Prostate gland (tissue), 2 donors: ENCODE measurements around the gene TERB1. TPM values are rescaled to one million over a fixed set of nuclear protein-coding genes. Genes with fewer than 3 reads are reported as not detected.

Source experiments
- DNase-seq: peaks from one replicate; pipeline ENCODE4 v3.0.0-alpha.2; 2019; ENCODE audit warnings: low spot score
- H3K27ac ChIP-seq, 2 donors: fragments of 200-600 bp; sonication (generic); 2 replicates each; pipeline ENCODE4 v1.5.1; 2017 to 2019
- H3K27me3 ChIP-seq: fragments of 200-600 bp; sonication (generic); replicated peaks from 2 replicates; pipeline ENCODE4 v1.5.1; 2019; ENCODE audit not compliant: insufficient read depth
- H3K36me3 ChIP-seq, 2 donors: fragments of 200-600 bp; sonication (generic); 1 replicate in 1 of 2; 2 replicates in 1 of 2; pipeline versions ENCODE4 v1.5.1 to v1.8.1; 2017 to 2019
- H3K4me1 ChIP-seq: fragments of 200-600 bp; sonication (generic); replicated peaks from 2 replicates; pipeline ENCODE4 v1.5.1; 2019
- H3K4me3 ChIP-seq, 2 donors: fragments of 200-600 bp; sonication (generic); 2 replicates each; pipeline ENCODE4 v1.5.1; 2017 to 2019
- H3K9me3 ChIP-seq: fragments of 200-600 bp; sonication (generic); 2 replicates; pipeline ENCODE4 v1.5.1; 2017
- CTCF ChIP-seq, 4 experiments: fragments of 200-600 bp in 2 of 4; fragments of 450-650 bp in 2 of 4; sonication (generic) in 2 of 4; IDR thresholded peaks; 1 replicate in 3 of 4; 2 replicates in 1 of 4; pipeline ENCODE4 v1.5.1; 2016 to 2019; ENCODE audit warnings: antibody characterized with exemption in 4 of 4, mild to moderate bottlenecking in 2 of 4, moderate library complexity in 2 of 4
- POLR2A ChIP-seq: fragments of 450-650 bp; IDR thresholded peaks from one replicate; pipeline ENCODE4 v1.6.1; 2016; ENCODE audit warnings: antibody characterized with exemption, mild to moderate bottlenecking
- POLR2AphosphoS5 ChIP-seq: sonication (generic); formaldehyde crosslinking; IDR thresholded peaks from one replicate; pipeline ENCODE4 v1.6.1; 2017; ENCODE audit warnings: antibody characterized with exemption
- WGBS: methylation state at CpG from one replicate; pipeline ENCODE4 v1.1.5; 2018; 5-methylcytosine and 5-hydroxymethylcytosine counted together
- intact Hi-C: fragments of 100-400 bp; cut with DNase I; formaldehyde crosslinking; loops from one replicate; pipeline ENCODE4 v1.14.2; 2022
- total RNA-seq, 2 donors: library from RNA; depleted of rRNA; stranded (reverse); fragments of >200 nt; gene quantifications; one replicate each; pipeline ENCODE4 v1.1.0, GENCODE V29; 2016

Gene TERB1
- total RNA-seq, 2 donors from 2014 or later = 2.1 TPM; not detected in 1

- peaks cover 0 to 14% of the 10 kb centered on the region in 2 donors for H3K36me3 ChIP-seq
- intact Hi-C loops = no loop called here
- TF ChIP-seq CTCF (IDR thresholded peaks at IDR 0.05) (no peak), POLR2A (no peak), POLR2AphosphoS5 (peak; percentile 12)
- DNase-seq = no peak
- no peaks in the 10 kb centered on the region for H3K9me3 ChIP-seq
- WGBS = 55% methylated on average over 2 of the region's 2 CpGs
- no peaks in the 10 kb centered on the region for H3K27me3 ChIP-seq
- H3K4me1 ChIP-seq = peaks cover 25% of the 10 kb centered on the region
- peak overlapping the region; percentile 63 to 77 for H3K27ac ChIP-seq
- H3K4me3 ChIP-seq = no peak overlapping the region
Measured at GRCh38 chr16:66740533-66740932, 60.9 kb downstream of the TERB1 start.

- intact Hi-C loops = no loop called here
- DNase-seq = no peak
- H3K36me3 ChIP-seq = peaks cover 0 to 14% of the 10 kb centered on the region in 2 donors
- H3K27me3 ChIP-seq = no peaks in the 10 kb centered on the region
- no peak for TF ChIP-seq POLR2AphosphoS5
- TF ChIP-seq CTCF (IDR thresholded peaks at IDR 0.05) = peak in 3 of 4 experiments; percentile 16 to 47 (median 29)
- TF ChIP-seq POLR2A = no peak
- H3K9me3 ChIP-seq = no peaks in the 10 kb centered on the region
- WGBS = 41% methylated on average over 2 of the region's 2 CpGs
- H3K4me3 ChIP-seq = no peak overlapping the region
- H3K27ac ChIP-seq = peak overlapping the region in 1 of 2 donors; percentile 77
- H3K4me1 ChIP-seq = peaks cover 25% of the 10 kb centered on the region
Measured at GRCh38 chr16:66740010-66740409, 61.4 kb downstream of the TERB1 start.

GRCh38 chr16:66735891-66736290 is 65.5 kb downstream of the TERB1 start:
- intact Hi-C loops = no loop called here
- H3K4me1 ChIP-seq = peaks cover 15% of the 10 kb centered on the region
- no peak for DNase-seq
- no peak overlapping the region for H3K27ac ChIP-seq
- peaks cover 6 to 8% of the 10 kb centered on the region in 2 donors for H3K36me3 ChIP-seq
- H3K4me3 ChIP-seq = no peak overlapping the region
- no peaks in the 10 kb centered on the region for H3K27me3 ChIP-seq
- 94% methylated on average over 4 of the region's 4 CpGs for WGBS
- H3K9me3 ChIP-seq = no peaks in the 10 kb centered on the region
- TF ChIP-seq POLR2A = no peak
- no peak for TF ChIP-seq CTCF (IDR thresholded peaks at IDR 0.05)
- TF ChIP-seq POLR2AphosphoS5 = no peak

GRCh38 chr16:66731101-66731500 is 70.3 kb downstream of the TERB1 start:
- no peak for DNase-seq
- intact Hi-C loops = no loop called here
- no peak for TF ChIP-seq POLR2AphosphoS5
- no peak for TF ChIP-seq CTCF (IDR thresholded peaks at IDR 0.05)
- TF ChIP-seq POLR2A = no peak

GRCh38 chr16:66728804-66729203 is 72.6 kb downstream of the TERB1 start:
- H3K4me3 ChIP-seq = no peak overlapping the region
- H3K4me1 ChIP-seq = no peaks in the 10 kb centered on the region
- no peak for DNase-seq
- H3K9me3 ChIP-seq = no peaks in the 10 kb centered on the region
- H3K27me3 ChIP-seq = no peaks in the 10 kb centered on the region
- H3K27ac ChIP-seq = peak overlapping the region in 1 of 2 donors; percentile 3
- TF ChIP-seq POLR2A = no peak
- no peak for TF ChIP-seq POLR2AphosphoS5
- no peak for TF ChIP-seq CTCF (IDR thresholded peaks at IDR 0.05)
- WGBS = 31% methylated on average over 4 of the region's 4 CpGs
- intact Hi-C loops = loop anchor here (2.0 kb wide), 2 partner anchors 22 to 144 kb away; partner anchors contain the start of gene DYNC1LI2
- peaks cover 0 to 8% of the 10 kb centered on the region in 2 donors for H3K36me3 ChIP-seq

More at GRCh38 chr16:66731101-66731500, 70.3 kb downstream of the TERB1 start:
- Histone ChIP-seq H3K27ac (no peak overlapping the region), H3K4me1 (no peaks in the 10 kb centered on the region), H3K9me3 (no peaks in the 10 kb centered on the region), H3K36me3 (peaks cover 6 to 8% of the 10 kb centered on the region in 2 donors), H3K27me3 (no peaks in the 10 kb centered on the region), H3K4me3 (no peak overlapping the region)
- WGBS = 88% methylated on average over 7 of the region's 7 CpGs
